Activated naive CD4-positive, alpha-beta T cell treated with anti-CD3 and anti-CD28 coated beads, Interleukin-2, amount 50 U/mL, for 16 hours (primary cell): Measurements from ENCODE around the gene NANOGP8.
"Not testable (repeated sequence)": the region's sequence is repeated elsewhere in the genome, so short reads cannot be mapped to it uniquely, and the experiment has no call there.

Experiments used
- DNase-seq: peaks from one replicate; pipeline ENCODE4 v3.0.0-alpha.2; 2020

NANOGP8 gene

DNA sequence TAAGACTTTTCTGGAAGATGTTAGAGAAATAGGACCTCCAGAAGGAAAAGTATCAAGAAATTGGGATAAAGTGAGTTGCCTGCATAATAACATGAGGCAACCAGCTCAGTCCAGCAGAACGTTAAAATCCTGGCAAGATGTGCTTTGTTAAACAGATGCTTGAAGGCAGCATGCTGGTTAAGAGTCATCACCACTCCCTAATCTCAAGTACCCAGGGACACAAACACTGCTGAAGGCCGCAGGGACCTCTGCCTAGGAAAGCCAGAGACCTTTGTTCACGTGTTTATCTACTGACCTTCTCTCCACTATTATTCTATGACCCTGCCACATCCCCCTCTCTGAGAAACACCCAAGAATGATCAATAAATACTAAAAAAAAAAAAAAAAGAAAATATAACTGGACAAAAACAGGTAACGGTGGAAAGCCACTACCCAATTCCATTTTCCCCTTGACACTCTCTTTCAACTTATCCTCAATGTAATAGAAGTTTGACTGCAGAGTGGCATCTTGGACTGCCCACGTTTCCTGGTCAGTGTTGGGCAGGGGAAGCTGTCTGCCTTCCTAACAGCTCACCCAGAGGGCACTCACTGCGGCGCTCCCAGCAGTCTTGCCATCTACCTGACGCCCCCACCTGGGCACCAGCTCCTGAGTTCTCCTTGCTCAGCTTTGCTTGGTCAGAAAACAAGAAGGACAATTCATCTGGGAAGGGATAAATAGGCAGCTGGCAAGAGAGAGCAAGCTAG lies at the start of gene NANOGP8:
TSS of gene NANOGP8 (minus strand) at position 120 of the 744 bp plus-strand sequence. CDS start 185 bp downstream, outside the sequence.
- not testable (repeated sequence) for DNase-seq

DNA sequence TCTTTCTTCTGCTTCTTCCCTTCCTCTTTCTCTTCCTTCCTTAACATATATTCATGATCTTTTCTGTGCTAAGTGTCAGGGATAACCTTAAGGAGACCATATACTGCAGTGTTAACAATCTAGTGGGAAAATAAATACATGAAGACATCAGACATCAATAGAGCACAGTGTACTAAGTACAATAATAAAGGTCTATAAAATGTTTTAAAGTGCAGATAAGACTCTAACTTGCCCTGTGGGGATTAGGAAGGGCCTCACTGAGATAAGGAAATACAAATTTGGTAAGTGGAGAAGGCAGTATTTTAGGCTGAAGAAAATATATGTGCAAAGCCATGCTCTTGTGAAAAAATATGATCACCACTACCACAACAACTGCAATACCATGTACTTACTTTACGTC lies 49.2 kb upstream of the NANOGP8 start:
- no peak for DNase-seq

GRCh38 chr15:35130245-35130644 lies 45.1 kb upstream of the NANOGP8 start:
- no peak for DNase-seq

DNA sequence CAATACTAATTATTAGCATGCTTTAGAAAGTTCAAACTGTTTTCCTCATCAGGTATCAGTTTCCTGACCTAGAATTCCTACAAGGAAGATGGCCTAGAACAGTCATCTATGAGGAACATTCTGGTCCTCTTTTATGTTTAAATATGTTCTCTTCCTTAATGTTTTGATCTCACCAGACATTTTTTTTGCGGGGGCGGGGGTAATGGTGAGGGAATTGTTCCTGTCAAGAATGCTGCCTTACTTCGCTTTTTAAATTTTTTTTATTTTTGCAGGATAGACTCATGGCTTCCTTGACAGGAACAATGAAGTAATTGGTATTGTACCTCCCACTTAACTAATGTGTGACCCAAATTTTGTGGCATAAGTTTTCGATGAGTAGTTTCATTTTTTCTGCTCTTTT lies 44.3 kb upstream of the NANOGP8 start:
- DNase-seq, result no peak

- DNase-seq, result no peak
Observed at GRCh38 chr15:35127717-35128116, 42.6 kb upstream of the NANOGP8 start.

- no peak for DNase-seq
Observed at GRCh38 chr15:35126236-35126635, 41.1 kb upstream of the NANOGP8 start.

GRCh38 chr15:35123743-35124142 lies 38.6 kb upstream of the NANOGP8 start:
- DNase-seq, result no peak

- DNase-seq, result no peak
Observed at GRCh38 chr15:35121611-35122359, 36.7 kb upstream of the NANOGP8 start.

DNA sequence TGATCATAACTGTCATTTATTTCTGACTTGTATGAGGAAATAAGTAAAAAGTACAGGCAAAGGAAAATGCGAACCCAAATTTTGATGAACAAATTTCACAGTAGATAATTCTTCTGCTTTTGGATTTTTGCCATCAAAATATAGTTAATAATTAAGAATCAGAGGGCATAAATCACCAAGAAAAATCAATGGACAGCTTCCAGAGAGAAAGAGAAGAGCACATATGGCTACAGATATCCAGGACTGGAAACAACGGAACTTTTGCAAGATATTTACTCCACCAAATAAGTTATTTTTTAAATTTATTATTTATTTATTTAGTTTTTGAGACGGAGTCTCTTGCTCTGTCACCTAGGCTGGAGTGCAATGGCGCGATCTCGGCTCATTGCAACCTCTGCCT lies 35.1 kb upstream of the NANOGP8 start:
- no peak for DNase-seq

DNA sequence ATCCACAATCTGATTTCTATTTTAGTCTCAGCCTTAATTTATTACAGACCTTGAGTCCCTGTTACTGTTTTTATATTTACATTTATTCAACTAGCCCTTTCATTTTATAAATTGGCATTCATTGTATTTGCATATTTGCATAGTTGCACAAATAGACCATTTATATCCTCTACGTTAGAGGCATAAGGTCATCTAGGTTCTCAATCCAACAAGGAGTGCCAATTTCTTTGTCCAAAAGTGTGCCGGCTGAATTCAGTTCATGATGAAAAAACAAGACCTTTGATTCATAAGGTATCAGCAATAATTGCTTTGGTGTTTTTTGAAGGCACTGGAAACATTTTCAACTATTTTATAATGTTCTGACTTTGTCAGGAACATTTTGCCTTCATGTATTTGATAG lies 33.9 kb upstream of the NANOGP8 start:
- no peak for DNase-seq

DNA sequence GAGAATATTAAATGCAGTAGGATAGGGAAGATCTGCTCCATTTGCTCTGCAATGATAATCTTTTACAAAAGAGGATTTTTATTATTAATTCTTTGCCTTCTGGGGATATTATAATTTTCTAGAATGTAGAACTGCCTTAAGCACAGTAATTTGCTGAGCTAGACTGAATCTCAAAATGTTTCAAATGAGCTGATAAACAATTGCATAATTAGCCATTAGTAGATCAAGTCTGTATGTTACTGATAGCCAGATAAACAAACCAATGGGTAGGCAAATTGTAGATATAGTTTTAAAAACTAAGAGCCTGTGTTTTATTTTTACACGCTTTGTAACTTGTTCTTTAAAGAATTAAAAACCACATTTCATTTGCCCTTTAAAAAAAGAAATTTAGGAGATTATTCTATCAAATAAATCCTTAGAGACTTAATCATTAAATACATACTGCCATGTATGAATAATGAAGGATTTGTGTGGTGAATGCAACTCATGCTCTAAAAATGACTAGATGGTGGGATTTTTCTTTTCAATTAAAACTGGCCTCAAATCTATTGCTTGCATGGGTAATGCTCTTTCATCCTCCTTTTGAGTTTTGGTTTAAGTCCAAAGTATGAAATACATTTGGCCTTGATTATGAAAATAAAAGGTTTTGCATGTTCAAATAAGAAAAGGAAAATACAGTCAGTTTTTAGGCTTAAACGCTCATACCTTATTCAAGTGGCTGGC lies 32.6 kb upstream of the NANOGP8 start:
- no peak for DNase-seq

DNA sequence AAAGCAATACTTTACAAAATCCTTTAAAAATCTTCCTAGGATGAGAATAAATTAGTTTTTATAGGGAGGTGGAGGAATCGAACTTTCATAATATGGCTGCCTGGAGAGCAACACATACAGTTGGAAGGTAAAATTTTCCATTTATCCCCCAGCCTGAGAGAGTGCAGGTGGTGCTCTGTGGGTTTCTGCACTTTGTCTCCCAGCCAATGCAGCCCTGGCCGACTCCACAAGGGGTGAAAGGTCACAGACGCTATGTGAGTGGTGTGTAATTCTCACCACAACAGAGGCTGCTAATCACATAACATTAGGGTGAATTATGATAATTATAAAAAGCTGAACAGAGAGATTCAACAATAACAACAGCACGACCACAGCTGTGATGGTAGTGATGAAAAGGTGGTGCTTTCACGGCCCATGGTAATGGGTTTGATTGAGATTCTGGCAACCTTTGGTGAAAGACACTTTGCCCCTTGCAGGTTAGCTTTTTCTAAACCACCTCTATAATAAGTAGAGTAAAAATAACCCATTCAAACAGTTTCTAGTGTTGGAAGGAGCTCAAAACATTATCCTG lies 30.1 kb upstream of the NANOGP8 start:
- no peak for DNase-seq

GRCh38 chr15:35112346-35112745 lies 27.3 kb upstream of the NANOGP8 start:
- DNase-seq, result no peak

GRCh38 chr15:35111861-35112260 lies 26.8 kb upstream of the NANOGP8 start:
- DNase-seq, result no peak

DNA sequence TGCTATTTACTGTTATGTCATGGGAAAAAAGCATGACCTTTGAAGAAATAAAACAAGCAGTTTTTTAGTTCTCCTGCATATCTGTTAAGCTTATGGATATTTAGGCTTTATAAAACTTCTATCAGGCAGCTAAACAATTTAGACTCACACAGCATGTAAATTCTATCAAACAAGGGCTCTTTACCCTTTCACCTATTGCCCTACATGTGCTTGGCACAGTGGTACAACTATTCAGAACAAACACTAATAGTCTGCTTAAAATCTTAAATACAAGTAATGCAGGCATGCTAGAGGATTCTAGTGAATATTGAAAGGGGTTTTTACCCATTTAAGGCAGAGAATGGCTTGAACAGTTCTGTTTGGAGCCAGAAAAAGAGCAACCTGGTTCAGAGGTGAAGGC lies 23.4 kb upstream of the NANOGP8 start:
- DNase-seq, result no peak

DNA sequence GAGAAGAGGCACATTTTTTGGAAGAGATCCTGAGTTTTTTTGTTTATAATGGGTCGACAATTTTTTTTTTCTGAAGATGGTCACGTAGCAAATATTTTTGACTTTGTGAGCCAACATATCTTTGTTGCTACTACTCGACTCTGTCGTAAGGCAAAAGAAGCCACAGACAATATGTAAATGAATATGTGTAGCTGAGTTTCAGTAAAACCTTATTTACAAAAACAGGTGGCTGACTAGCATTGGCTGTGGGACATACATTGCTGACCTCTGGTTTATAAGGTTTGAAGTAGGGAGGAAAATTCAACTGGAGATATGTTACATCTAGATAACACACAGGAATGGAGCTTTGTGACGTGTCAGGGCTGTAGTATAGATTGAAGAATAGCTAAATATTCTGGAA lies 22.5 kb upstream of the NANOGP8 start:
- DNase-seq, result no peak

DNA sequence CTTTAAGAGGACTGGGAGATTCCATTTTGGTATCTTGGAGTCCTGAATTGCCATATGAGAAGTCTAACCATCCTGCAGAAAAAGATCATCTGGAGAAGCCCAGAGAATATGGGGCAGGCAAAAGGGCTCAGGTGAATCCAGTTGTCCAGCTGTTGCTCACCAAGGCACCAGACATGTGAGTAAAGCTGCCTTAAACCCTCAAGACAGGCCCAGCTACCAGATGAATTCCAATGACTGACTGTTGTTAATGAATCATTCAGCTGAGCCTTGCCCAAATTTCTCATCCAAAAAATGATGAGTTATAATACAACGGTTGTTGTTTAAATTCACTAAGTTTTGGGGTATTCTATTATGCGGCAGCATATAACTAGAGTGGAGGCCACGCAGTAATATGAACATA lies 22.0 kb upstream of the NANOGP8 start:
- no peak for DNase-seq

DNA sequence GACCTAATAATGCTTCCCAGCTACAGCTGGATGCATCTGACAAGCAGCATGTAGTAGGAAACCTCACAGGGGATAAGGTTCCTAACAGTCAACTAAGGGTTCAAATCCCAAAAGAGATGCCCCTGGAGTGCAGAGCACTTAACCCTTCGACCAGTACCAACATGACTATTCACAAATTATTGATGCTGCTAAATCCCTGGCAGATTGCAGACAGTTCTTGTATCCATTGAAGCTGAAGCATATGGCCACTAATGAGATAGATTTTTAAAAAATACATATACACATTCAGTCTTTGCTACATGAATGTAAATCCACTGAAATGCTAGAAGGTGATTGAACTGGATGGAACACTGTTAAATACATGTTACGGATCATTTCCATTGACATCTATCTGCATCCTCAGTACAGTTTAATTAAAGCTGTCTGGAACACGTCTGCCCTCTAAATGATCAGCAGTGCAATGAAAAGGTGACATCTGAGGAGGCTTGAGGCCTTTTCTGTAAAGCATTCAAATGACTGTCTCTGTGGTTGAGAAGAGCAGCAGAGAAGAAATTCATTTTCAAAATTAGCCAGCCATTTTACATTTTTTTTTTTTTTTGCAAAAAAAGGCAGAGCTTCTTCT lies 19.5 kb upstream of the NANOGP8 start:
- no peak for DNase-seq

- no peak for DNase-seq
Observed at GRCh38 chr15:35102186-35102585, 17.1 kb upstream of the NANOGP8 start.

DNA sequence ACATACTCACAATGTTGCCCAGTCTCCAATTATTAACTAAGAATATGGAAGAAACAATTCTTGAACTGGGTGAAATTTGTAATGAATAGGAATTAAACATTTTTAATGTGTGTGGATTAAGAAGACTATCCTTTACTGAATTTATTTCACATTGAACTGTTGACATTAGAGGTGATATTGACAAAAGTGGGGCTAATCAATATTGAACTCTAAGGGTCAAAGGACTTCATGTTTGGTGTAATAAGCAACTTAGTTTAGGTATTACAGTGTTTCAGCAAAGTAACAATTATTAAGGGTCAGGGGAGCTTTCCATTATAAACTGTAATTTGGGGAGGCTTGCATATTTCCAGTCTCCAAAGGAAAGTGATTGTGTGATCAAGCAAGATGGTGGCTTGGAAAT lies 16.2 kb upstream of the NANOGP8 start:
- DNase-seq, result no peak

DNA sequence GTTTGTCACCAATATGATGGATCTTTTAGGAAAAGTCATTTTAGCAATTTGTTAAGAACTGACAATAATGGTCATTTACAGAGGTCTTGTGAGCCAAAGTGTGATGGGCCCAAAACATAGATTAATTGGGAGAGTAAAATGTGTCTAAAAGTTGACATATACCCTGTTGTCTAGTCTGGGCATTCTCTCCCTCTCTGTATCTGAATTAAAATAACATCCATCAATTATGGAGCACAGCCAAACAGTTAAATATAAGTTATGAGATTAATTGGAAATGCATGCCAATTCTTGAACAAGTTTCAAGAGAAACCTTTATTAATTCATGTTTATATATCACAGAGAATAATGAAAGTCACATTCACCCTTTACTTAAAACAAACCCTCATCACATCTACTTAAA lies 13.6 kb upstream of the NANOGP8 start:
- no peak for DNase-seq

GRCh38 chr15:35095941-35096340 lies 10.8 kb upstream of the NANOGP8 start:
- no peak for DNase-seq

- DNase-seq, result no peak
Observed at GRCh38 chr15:35092846-35093245, 7.8 kb upstream of the NANOGP8 start.
